Body of pancreas (tissue), 4 donors: ENCODE data around the gene GJA4.

Source experiments
- CTCF ChIP-seq, 7 experiments: fragments of 450-650 bp in 4 of 7; fragments of 200-600 bp in 3 of 7; sonication (generic) in 3 of 7; IDR thresholded peaks; one replicate each; pipeline ENCODE4 v1.5.1; 2016 to 2019; ENCODE audit warnings: antibody characterized with exemption in 7 of 7
- POLR2A ChIP-seq, 3 donors: fragments of 450-650 bp; IDR thresholded peaks; one replicate each; pipeline ENCODE4 v1.6.1; 2016; ENCODE audit warnings: antibody characterized with exemption in 3 of 3, mild to moderate bottlenecking in 2 of 3

GRCh38 chr1:34757386-34757785 lies 35.4 kb upstream of the GJA4 start:
- TF ChIP-seq CTCF (IDR thresholded peaks at IDR 0.05) (no peak), POLR2A (IDR thresholded peaks at IDR 0.05) (no peak)
